ENCODE measurements around the gene FPR2. TPM values are rescaled to one million over a fixed set of nuclear protein-coding genes. Genes with fewer than 3 reads are reported as not detected.

FPR2 gene
- total and polyA plus RNA-seq, 9 of the 15 experiments (the other 6 are each of a cell fraction or from before 2014, with no cell fraction given), result 0.03 to 0.15 (median 0.07) TPM; not detected in 6

DNA sequence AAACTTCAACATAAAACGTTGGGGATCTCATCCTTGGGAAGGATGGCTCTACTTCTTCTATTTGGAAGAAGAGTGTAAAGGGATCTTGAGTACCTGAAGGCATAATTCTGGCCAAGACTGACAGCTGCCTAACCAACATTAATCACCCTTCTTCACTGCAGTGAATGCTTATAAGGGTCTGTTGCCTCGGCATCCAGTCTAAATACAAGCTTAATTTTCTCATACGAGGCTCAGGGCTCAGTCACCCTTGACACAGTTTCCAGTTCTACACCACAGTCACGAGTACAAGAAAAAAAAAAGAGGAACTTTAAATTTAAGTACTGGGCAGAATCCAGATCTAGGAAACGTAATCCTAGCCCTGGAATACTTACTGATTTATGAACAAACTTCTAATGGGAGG is 43.0 kb downstream of the FPR2 start (continued):
- TF ChIP-seq, protein P1, sequence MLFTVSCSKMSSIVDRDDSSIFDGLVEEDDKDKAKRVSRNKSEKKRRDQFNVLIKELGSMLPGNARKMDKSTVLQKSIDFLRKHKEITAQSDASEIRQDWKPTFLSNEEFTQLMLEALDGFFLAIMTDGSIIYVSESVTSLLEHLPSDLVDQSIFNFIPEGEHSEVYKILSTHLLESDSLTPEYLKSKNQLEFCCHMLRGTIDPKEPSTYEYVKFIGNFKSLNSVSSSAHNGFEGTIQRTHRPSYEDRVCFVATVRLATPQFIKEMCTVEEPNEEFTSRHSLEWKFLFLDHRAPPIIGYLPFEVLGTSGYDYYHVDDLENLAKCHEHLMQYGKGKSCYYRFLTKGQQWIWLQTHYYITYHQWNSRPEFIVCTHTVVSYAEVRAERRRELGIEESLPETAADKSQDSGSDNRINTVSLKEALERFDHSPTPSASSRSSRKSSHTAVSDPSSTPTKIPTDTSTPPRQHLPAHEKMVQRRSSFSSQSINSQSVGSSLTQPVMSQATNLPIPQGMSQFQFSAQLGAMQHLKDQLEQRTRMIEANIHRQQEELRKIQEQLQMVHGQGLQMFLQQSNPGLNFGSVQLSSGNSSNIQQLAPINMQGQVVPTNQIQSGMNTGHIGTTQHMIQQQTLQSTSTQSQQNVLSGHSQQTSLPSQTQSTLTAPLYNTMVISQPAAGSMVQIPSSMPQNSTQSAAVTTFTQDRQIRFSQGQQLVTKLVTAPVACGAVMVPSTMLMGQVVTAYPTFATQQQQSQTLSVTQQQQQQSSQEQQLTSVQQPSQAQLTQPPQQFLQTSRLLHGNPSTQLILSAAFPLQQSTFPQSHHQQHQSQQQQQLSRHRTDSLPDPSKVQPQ (CRISPR knock-in tag; IDR thresholded peaks at IDR 0.05; ENCODE audit: borderline replicate concordance), result no peak
- TF ChIP-seq, protein P2, sequence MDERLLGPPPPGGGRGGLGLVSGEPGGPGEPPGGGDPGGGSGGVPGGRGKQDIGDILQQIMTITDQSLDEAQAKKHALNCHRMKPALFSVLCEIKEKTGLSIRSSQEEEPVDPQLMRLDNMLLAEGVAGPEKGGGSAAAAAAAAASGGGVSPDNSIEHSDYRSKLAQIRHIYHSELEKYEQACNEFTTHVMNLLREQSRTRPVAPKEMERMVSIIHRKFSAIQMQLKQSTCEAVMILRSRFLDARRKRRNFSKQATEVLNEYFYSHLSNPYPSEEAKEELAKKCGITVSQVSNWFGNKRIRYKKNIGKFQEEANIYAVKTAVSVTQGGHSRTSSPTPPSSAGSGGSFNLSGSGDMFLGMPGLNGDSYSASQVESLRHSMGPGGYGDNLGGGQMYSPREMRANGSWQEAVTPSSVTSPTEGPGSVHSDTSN (CRISPR knock-in tag; IDR thresholded peaks at IDR 0.05; ENCODE audit: low read depth), result no peak
- TF ChIP-seq, protein P2 (tag; conservative IDR thresholded peaks at IDR 0.05; ENCODE audit: low read depth), result peak; percentile 69
- TF ChIP-seq ZKSCAN8 (CRISPR knock-in tag; IDR thresholded peaks at IDR 0.05) (0 out of 2 replicates have a peak, but pooled peaks have one; percentile 13), ILK (tag; IDR thresholded peaks at IDR 0.05; ENCODE audit: borderline replicate concordance, low read depth) (no peak), ZNF24 (IDR thresholded peaks at IDR 0.05) (no peak), ZBTB1 (CRISPR knock-in tag; IDR thresholded peaks at IDR 0.05; ENCODE audit: borderline replicate concordance, low read depth) (no peak), PHF21A (IDR thresholded peaks at IDR 0.05; ENCODE audit: borderline replicate concordance, low read depth) (no peak), SREBF1 (IDR thresholded peaks at IDR 0.05; ENCODE audit: borderline replicate concordance, low read depth, low read length) (no peak), ARID2 (IDR thresholded peaks at IDR 0.05) (no peak), SPI1 (IDR thresholded peaks at IDR 0.05; ENCODE audit: borderline replicate concordance, low read depth, low read length) (no peak), ZNF589 (CRISPR knock-in tag; IDR thresholded peaks at IDR 0.05; ENCODE audit: low read depth) (no peak), RNF2 (IDR thresholded peaks at IDR 0.05) (no peak)
- TF ChIP-seq, protein P3, sequence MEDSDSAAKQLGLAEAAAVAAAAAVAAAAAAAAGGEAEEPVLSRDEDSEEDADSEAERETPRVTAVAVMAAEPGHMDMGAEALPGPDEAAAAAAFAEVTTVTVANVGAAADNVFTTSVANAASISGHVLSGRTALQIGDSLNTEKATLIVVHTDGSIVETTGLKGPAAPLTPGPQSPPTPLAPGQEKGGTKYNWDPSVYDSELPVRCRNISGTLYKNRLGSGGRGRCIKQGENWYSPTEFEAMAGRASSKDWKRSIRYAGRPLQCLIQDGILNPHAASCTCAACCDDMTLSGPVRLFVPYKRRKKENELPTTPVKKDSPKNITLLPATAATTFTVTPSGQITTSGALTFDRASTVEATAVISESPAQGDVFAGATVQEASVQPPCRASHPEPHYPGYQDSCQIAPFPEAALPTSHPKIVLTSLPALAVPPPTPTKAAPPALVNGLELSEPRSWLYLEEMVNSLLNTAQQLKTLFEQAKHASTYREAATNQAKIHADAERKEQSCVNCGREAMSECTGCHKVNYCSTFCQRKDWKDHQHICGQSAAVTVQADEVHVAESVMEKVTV (CRISPR knock-in tag; IDR thresholded peaks at IDR 0.05), result no peak
- TF ChIP-seq, protein P4, sequence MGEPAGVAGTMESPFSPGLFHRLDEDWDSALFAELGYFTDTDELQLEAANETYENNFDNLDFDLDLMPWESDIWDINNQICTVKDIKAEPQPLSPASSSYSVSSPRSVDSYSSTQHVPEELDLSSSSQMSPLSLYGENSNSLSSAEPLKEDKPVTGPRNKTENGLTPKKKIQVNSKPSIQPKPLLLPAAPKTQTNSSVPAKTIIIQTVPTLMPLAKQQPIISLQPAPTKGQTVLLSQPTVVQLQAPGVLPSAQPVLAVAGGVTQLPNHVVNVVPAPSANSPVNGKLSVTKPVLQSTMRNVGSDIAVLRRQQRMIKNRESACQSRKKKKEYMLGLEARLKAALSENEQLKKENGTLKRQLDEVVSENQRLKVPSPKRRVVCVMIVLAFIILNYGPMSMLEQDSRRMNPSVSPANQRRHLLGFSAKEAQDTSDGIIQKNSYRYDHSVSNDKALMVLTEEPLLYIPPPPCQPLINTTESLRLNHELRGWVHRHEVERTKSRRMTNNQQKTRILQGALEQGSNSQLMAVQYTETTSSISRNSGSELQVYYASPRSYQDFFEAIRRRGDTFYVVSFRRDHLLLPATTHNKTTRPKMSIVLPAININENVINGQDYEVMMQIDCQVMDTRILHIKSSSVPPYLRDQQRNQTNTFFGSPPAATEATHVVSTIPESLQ (CRISPR knock-in tag; IDR thresholded peaks at IDR 0.05), result no peak
- TF ChIP-seq, protein P5, sequence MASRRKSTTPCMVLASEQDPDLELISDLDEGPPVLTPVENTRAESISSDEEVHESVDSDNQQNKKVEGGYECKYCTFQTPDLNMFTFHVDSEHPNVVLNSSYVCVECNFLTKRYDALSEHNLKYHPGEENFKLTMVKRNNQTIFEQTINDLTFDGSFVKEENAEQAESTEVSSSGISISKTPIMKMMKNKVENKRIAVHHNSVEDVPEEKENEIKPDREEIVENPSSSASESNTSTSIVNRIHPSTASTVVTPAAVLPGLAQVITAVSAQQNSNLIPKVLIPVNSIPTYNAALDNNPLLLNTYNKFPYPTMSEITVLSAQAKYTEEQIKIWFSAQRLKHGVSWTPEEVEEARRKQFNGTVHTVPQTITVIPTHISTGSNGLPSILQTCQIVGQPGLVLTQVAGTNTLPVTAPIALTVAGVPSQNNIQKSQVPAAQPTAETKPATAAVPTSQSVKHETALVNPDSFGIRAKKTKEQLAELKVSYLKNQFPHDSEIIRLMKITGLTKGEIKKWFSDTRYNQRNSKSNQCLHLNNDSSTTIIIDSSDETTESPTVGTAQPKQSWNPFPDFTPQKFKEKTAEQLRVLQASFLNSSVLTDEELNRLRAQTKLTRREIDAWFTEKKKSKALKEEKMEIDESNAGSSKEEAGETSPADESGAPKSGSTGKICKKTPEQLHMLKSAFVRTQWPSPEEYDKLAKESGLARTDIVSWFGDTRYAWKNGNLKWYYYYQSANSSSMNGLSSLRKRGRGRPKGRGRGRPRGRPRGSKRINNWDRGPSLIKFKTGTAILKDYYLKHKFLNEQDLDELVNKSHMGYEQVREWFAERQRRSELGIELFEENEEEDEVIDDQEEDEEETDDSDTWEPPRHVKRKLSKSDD (conservative IDR thresholded peaks at IDR 0.05; ENCODE audit: low read length), result no peak

All from K562 (cell line).